HepG2 (cell line): Measurements from ENCODE around the gene TM4SF4. TPM values are rescaled to one million over a fixed set of nuclear protein-coding genes. Genes with fewer than 3 reads are reported as not detected.

Experiments used
- ATAC-seq: fragments of 200-7000 bp; cut with Tn5 transposase; 3 replicates; pipeline ENCODE4 v1.9.1; 2020; ENCODE audit warnings: mild to moderate bottlenecking, moderate library complexity
- BruUV-seq: library from RNA; stranded (reverse); fragments of 400-500 nt; replicated peaks from 2 replicates; lab custom pipeline; 2021; lab: Mats Ljungman, UMichigan
- CTCF ChIA-PET: fragments of 300-600 bp; formaldehyde crosslinking; extraction: SDS; loops from one replicate; lab custom pipeline; 2021; ENCODE audit warnings: low total read pairs, inconsistent platforms, low intra/inter-chr PET ratio; lab: Yijun Ruan, JAX
- POLR2A ChIA-PET: fragments of 350-600 bp; sonication (Branson Sonifier 250); formaldehyde crosslinking; loops from one replicate; lab custom pipeline; 2020; ENCODE audit warnings: antibody characterized with exemption, inconsistent platforms; lab: Yijun Ruan, JAX
- DNase-seq: peaks from one replicate; pipeline ENCODE4 v3.0.0-alpha.2; 2015; ENCODE audit warnings: low spot score
- FAIRE-seq: peaks from 3 replicates; lab custom pipeline; 2011; peaks lifted over from hg19 to GRCh38; lab: Jason Lieb, UNC
- H2AFZ ChIP-seq: one replicate; pipeline ENCODE4 v1.6.1; 2011; ENCODE audit warnings: low read length, inconsistent platforms
- H3K27ac ChIP-seq: fragments of 300-600 bp; 3 replicates; pipeline ENCODE4 v1.8.0; 2011; ENCODE audit warnings: mixed run types, mild to moderate bottlenecking, mixed read lengths, low read length, inconsistent platforms; ENCODE audit not compliant: insufficient read depth; ENCODE audit errors: extremely low read length
- H3K27me3 ChIP-seq, 2 experiments: fragments of 200-600 bp in 1 of 2; 2 replicates in 1 of 2; 3 replicates in 1 of 2; pipeline versions ENCODE4 v1.6.0 to v1.8.0; 2011; ENCODE audit warnings: low read length in 2 of 2, mild to moderate bottlenecking in 2 of 2, moderate library complexity in 2 of 2, inconsistent platforms in 1 of 2; ENCODE audit not compliant: insufficient read depth in 2 of 2, control insufficient read depth in 1 of 2
- H3K36me3 ChIP-seq, 2 experiments: fragments of 200-600 bp in 1 of 2; replicated peaks in 1 of 2; 2 replicates in 1 of 2; 3 replicates in 1 of 2; pipeline versions ENCODE4 v1.5.1 to v1.8.0; 2011; ENCODE audit warnings: low read length in 2 of 2, inconsistent platforms in 1 of 2; ENCODE audit not compliant: insufficient read depth in 2 of 2, control insufficient read depth in 1 of 2
- H3K4me1 ChIP-seq: 2 replicates; pipeline ENCODE4 v1.5.1; 2012; ENCODE audit warnings: low read length, inconsistent platforms; ENCODE audit not compliant: insufficient read depth
- H3K4me2 ChIP-seq: 2 replicates; pipeline ENCODE4 v1.6.0; 2011; ENCODE audit warnings: low read depth, low read length, inconsistent platforms
- H3K4me3 ChIP-seq, 3 experiments: fragments of 200-600 bp in 1 of 3; sonication (generic), shearing (Covaris generic) in 1 of 3; replicated peaks in 1 of 3; 2 replicates each; pipeline ENCODE4 v1.5.1; 2011 to 2016; ENCODE audit warnings: low read length in 3 of 3, inconsistent platforms in 2 of 3, low read depth in 2 of 3, mild to moderate bottlenecking in 2 of 3, control low read depth in 1 of 3, mixed read lengths in 1 of 3; ENCODE audit not compliant: insufficient read depth in 1 of 3
- H3K79me2 ChIP-seq: one replicate; pipeline ENCODE4 v1.6.1; 2011; ENCODE audit warnings: low read length, inconsistent platforms; ENCODE audit not compliant: insufficient read depth
- H3K9ac ChIP-seq: 2 replicates; pipeline ENCODE4 v1.6.0; 2011; ENCODE audit warnings: mild to moderate bottlenecking, low read depth, low read length, inconsistent platforms; ENCODE audit not compliant: insufficient read depth
- H3K9me3 ChIP-seq: 2 replicates; pipeline ENCODE4 v1.5.1; 2012; ENCODE audit warnings: mild to moderate bottlenecking, low read length
- H4K20me1 ChIP-seq: 2 replicates; pipeline ENCODE4 v1.6.0; 2011; ENCODE audit warnings: inconsistent platforms, mild to moderate bottlenecking, low read length, moderate library complexity; ENCODE audit not compliant: insufficient read depth
- HDAC1 ChIP-seq: sonication (generic); formaldehyde crosslinking; IDR thresholded peaks from 2 replicates; pipeline ENCODE4 v1.5.1; 2020; ENCODE audit warnings: mild to moderate bottlenecking, missing genetic modification reagents
- SOX6 ChIP-seq, 2 experiments: fragments of 450-650 bp in 1 of 2; sonication (generic) in 1 of 2; formaldehyde crosslinking in 1 of 2; IDR thresholded peaks; 2 replicates each; pipeline versions ENCODE4 v1.4.0 to v1.6.1; 2017 to 2020; ENCODE audit warnings: antibody characterized with exemption in 1 of 2, mild to moderate bottlenecking in 1 of 2, missing genetic modification reagents in 1 of 2
- THAP11 ChIP-seq: IDR thresholded peaks from 2 replicates; pipeline ENCODE4 v1.6.1; 2016; ENCODE audit warnings: missing biosample characterization, missing genetic modification reagents
- ZFP82 ChIP-seq: sonication (generic); formaldehyde crosslinking; IDR thresholded peaks from 2 replicates; pipeline ENCODE4 v1.5.1; 2020; ENCODE audit warnings: mild to moderate bottlenecking, missing genetic modification reagents, borderline replicate concordance
- ZNF761 ChIP-seq: sonication (generic); formaldehyde crosslinking; conservative IDR thresholded peaks from 2 replicates; pipeline ENCODE4 v1.4.0; 2020; ENCODE audit warnings: mild to moderate bottlenecking, missing genetic modification reagents
- WGBS: methylation state at CpG from one replicate; pipeline ENCODE4 v1.1.6; 2017; ENCODE audit warnings: low lambda C conversion rate; 5-methylcytosine and 5-hydroxymethylcytosine counted together
- in situ Hi-C: cut with HindIII; loops from 2 replicates; pipeline ENCODE4 v1.10.0; 2017; ENCODE audit warnings: low pct_unique_long_range_greater_than_20kb; ENCODE audit not compliant: extremely low pct_ligation_motif_present
- intact Hi-C: fragments of 100-400 bp; cut with micrococcal nuclease; formaldehyde crosslinking; loops from one replicate; pipeline ENCODE4 v1.10.0; 2022; ENCODE audit not compliant: unreplicated experiment
- polyA plus RNA-seq, 8 experiments: library from polyadenylated mRNA; depleted of rRNA in 3 of 8; stranded (reverse) in 7 of 8; unstranded in 1 of 8; fragments of >200 nt; fragmentation: Illumina TruSeq in 4 of 8; extraction: Trizol in 4 of 8; gene quantifications; 2 replicates each; pipeline versions ENCODE4 v1.2.1 to v1.2.3, GENCODE V29; 2011 to 2016; ENCODE audit warnings: low read depth in 4 of 8, missing spikeins in 1 of 8, mixed read lengths in 1 of 8; ENCODE audit not compliant: insufficient read depth in 1 of 8
- total RNA-seq, 5 experiments: library from RNA; depleted of rRNA; stranded (reverse); fragments of >200 nt; fragmentation: Illumina TruSeq; extraction: Trizol; gene quantifications; 2 replicates each; pipeline ENCODE4 v1.2.3, GENCODE V29; 2016; ENCODE audit warnings: low read depth in 1 of 5
- TF ChIP-seq, protein P1 (sequence below): sonication (generic); formaldehyde crosslinking; IDR thresholded peaks from 2 replicates; pipeline ENCODE4 v1.5.0; 2020; ENCODE audit warnings: mild to moderate bottlenecking, missing genetic modification reagents, moderate library complexity
- TF ChIP-seq, protein P2 (sequence below): sonication (generic); formaldehyde crosslinking; IDR thresholded peaks from 2 replicates; pipeline ENCODE4 v1.5.0; 2020; ENCODE audit warnings: missing genetic modification reagents
- TF ChIP-seq, protein P3 (sequence below): IDR thresholded peaks from 2 replicates; pipeline ENCODE4 v1.6.1; 2016; ENCODE audit warnings: low read depth
- TF ChIP-seq, protein P4 (sequence below): sonication (generic); formaldehyde crosslinking; IDR thresholded peaks from 2 replicates; pipeline ENCODE4 v1.4.0; 2020; ENCODE audit warnings: missing genetic modification reagents

Gene TM4SF4
- total and polyA plus RNA-seq, 2 of the 13 experiments (the other 11 are each of a cell fraction or from before 2014, with no cell fraction given) = 0.63 to 0.95 TPM

DNA sequence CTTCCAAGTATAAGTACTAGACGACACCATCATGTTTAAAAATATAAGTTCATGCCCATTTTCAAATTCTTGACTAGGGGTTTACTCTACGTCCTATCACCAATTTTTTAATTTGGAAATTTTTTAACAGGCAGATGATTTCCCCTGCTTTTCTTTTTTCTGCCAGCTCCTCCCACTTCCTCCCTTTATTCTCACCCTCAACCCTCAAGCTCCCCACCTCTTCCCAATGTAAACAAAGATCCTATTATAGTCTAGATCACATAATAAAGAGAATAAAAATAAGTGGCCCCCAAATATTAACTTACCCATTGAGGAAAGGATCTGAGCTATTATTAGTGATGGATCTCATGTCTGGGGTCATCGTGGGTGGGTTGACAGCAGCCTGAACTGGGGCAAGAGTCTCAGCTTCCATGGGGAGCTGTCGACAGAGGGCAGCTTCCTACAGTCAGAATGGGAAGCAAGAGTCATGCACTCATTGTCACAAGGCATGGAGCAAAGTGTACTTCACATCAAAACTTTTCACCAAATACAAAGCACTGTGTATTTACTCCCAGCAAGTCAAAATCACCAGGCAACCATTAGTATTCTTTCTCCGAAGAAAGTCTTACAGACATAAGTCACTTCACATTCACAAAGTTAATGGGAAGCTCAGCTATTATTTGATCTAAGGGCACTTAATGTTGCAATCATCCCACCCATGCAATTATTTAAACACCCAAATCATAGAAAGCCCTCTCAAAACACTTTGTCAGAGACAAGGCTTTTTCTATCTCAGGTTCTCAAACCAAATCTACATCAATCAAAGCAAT lies 53.2 kb downstream of the TM4SF4 start (continued):
- TF ChIP-seq, protein P1, sequence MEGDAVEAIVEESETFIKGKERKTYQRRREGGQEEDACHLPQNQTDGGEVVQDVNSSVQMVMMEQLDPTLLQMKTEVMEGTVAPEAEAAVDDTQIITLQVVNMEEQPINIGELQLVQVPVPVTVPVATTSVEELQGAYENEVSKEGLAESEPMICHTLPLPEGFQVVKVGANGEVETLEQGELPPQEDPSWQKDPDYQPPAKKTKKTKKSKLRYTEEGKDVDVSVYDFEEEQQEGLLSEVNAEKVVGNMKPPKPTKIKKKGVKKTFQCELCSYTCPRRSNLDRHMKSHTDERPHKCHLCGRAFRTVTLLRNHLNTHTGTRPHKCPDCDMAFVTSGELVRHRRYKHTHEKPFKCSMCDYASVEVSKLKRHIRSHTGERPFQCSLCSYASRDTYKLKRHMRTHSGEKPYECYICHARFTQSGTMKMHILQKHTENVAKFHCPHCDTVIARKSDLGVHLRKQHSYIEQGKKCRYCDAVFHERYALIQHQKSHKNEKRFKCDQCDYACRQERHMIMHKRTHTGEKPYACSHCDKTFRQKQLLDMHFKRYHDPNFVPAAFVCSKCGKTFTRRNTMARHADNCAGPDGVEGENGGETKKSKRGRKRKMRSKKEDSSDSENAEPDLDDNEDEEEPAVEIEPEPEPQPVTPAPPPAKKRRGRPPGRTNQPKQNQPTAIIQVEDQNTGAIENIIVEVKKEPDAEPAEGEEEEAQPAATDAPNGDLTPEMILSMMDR (CRISPR knock-in tag) = 0 out of 2 replicates have a peak, but pooled peaks have one; percentile 19
- TF ChIP-seq THAP11 (no peak), ZNF761 (CRISPR knock-in tag) (no peak)

DNA sequence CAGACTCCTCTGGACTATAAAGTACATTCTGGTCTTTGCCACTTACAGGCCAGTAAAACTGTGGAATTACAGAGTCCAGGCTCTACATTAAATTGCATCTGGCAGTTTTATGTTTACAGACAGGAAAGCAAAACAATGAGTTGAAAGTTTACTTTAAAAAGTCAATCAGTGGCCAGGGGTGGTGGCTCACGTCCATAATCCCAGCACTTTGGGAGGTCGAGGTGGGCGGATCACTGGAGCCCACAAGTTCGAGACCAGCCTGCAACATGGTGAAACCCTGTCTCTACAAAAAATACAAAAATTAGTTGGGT lies 53.8 kb downstream of the TM4SF4 start:
- CTCF ChIA-PET = no interaction called here
- FAIRE-seq = no peak
- H3K27ac ChIP-seq = peak overlapping the region; percentile 3

More for the DNA sequence above, 53.8 kb downstream of the TM4SF4 start:
- no peaks in the 10 kb centered on the region for H3K27me3 ChIP-seq
- TF ChIP-seq, protein P2, sequence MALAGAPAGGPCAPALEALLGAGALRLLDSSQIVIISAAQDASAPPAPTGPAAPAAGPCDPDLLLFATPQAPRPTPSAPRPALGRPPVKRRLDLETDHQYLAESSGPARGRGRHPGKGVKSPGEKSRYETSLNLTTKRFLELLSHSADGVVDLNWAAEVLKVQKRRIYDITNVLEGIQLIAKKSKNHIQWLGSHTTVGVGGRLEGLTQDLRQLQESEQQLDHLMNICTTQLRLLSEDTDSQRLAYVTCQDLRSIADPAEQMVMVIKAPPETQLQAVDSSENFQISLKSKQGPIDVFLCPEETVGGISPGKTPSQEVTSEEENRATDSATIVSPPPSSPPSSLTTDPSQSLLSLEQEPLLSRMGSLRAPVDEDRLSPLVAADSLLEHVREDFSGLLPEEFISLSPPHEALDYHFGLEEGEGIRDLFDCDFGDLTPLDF = no peak
- TF ChIP-seq, protein P3, sequence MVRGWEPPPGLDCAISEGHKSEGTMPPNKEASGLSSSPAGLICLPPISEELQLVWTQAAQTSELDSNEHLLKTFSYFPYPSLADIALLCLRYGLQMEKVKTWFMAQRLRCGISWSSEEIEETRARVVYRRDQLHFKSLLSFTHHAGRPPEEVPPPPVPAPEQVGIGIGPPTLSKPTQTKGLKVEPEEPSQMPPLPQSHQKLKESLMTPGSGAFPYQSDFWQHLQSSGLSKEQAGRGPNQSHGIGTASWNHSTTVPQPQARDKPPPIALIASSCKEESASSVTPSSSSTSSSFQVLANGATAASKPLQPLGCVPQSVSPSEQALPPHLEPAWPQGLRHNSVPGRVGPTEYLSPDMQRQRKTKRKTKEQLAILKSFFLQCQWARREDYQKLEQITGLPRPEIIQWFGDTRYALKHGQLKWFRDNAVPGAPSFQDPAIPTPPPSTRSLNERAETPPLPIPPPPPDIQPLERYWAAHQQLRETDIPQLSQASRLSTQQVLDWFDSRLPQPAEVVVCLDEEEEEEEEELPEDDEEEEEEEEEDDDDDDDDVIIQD = peak; percentile 50; the same call in 1 of the 2 replicates
- TF ChIP-seq ZFP82 (CRISPR knock-in tag) (0 out of 2 replicates have a peak, but pooled peaks have one; percentile 28), HDAC1 (CRISPR knock-in tag) (0 out of 2 replicates have a peak, but pooled peaks have one; percentile 16), SOX6 (IDR thresholded peaks at IDR 0.05) (no peak), SOX6 (CRISPR knock-in tag; IDR thresholded peaks at IDR 0.05) (peak; percentile 19; the same call in 1 of the 2 replicates)
- TF ChIP-seq, protein P4, sequence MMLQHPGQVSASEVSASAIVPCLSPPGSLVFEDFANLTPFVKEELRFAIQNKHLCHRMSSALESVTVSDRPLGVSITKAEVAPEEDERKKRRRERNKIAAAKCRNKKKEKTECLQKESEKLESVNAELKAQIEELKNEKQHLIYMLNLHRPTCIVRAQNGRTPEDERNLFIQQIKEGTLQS (CRISPR knock-in tag) = no peak
- BruUV-seq = no TSS peak
- no peak overlapping the region for H3K4me3 ChIP-seq
- H4K20me1 ChIP-seq = peaks cover 32% of the 10 kb centered on the region
- no peak overlapping the region for H2AFZ ChIP-seq
- no peak for DNase-seq
- intact Hi-C loops = no loop called here
- no peaks in the 10 kb centered on the region for H3K9me3 ChIP-seq
- H3K4me2 ChIP-seq = no peak overlapping the region
- in situ Hi-C loops = loop anchor here (5.0 kb wide), 1 partner anchor 184 kb away; no protein-coding TSS in a partner anchor
- peaks cover 27% of the 10 kb centered on the region for H3K4me1 ChIP-seq
- ATAC-seq = no peak; the same call in 2 of the 3 replicates
- H3K36me3 ChIP-seq = peaks cover 19 to 66% of the 10 kb centered on the region in 2 experiments
- H3K9ac ChIP-seq = no peak overlapping the region
- WGBS = 77% methylated on average over 4 of the region's 4 CpGs
- POLR2A ChIA-PET = no interaction called here
- peaks cover 10% of the 10 kb centered on the region for H3K79me2 ChIP-seq
